Bronchial epithelial cell (primary cell): Measurements from ENCODE around the gene SPTBN4. TPM values are rescaled to one million over a fixed set of nuclear protein-coding genes. Genes with fewer than 3 reads are reported as not detected.
A peak's percentile ranks its signal among the peaks of the same experiment; 100 is the strongest.

ENCODE experiments used
- DNase-seq: peaks from one replicate; pipeline ENCODE4 v3.0.0-alpha.2; 2010; ENCODE audit warnings: low read depth
- FAIRE-seq: peaks from 2 replicates; lab custom pipeline; 2011; peaks lifted over from hg19 to GRCh38; lab: Jason Lieb, UNC
- H3K27me3 ChIP-seq: 2 replicates; pipeline ENCODE4 v1.5.1; 2011; ENCODE audit warnings: low read length; ENCODE audit not compliant: control insufficient read depth, insufficient read depth
- H3K36me3 ChIP-seq: 2 replicates; pipeline ENCODE4 v1.5.1; 2011; ENCODE audit warnings: low read length; ENCODE audit not compliant: control insufficient read depth, insufficient read depth
- H3K4me3 ChIP-seq: 2 replicates; pipeline ENCODE4 v1.5.1; 2011; ENCODE audit warnings: mild to moderate bottlenecking, low read depth, low read length, control low read depth
- total RNA-seq: library from RNA; depleted of rRNA; stranded (reverse); fragments of >200 nt; gene quantifications from 2 replicates; pipeline ENCODE4 v1.2.1, GENCODE V29; 2014
- TF ChIP-seq, protein P1 (sequence below): IDR thresholded peaks from 2 replicates; pipeline ENCODE4 v1.5.1; 2011; ENCODE audit warnings: mild to moderate bottlenecking, moderate library complexity, low read length, control low read depth, inconsistent platforms; ENCODE audit not compliant: insufficient read depth, severe bottlenecking

SPTBN4 gene
- total RNA-seq, 1 donor from 2014 or later: 0.53 TPM

DNA sequence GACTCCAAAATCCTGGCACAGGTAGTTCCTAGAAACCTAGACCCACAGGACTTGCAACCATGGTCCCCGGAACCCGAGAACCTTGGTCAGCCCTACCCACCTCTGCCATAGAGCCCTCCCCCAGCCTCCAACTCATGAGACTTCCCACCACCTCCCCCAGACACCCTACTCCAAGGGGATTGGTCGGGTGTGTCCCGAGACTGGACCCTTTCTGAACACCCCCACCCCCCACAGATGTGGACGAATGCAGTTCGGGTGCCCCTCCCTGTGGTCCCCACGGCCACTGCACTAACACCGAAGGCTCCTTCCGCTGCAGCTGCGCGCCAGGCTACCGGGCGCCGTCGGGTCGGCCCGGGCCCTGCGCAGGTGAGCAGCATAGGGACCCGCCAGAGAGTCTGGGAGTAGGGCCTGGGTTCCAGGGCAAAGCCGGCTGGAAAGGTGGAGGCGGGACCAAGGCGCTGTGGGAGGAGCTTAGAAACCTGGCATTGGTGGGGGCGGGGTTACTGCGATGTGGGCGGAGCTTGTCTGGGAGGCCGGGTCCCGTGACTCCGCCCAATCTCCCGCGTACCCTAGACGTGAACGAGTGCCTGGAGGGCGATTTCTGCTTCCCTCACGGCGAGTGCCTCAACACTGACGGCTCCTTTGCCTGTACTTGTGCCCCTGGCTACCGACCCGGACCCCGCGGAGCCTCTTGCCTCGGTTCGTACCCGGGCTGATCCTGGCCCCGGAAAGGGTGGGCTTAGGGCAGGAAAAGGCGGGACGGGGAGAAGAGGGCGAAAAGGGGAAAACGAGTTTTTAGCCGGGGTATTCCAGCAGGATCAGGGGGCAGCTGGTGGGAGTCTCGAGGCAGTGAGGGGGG is 146.3 kb downstream of the SPTBN4 start:
- DNase-seq (peak; percentile 29), FAIRE-seq (no peak)
- TF ChIP-seq, protein P1, sequence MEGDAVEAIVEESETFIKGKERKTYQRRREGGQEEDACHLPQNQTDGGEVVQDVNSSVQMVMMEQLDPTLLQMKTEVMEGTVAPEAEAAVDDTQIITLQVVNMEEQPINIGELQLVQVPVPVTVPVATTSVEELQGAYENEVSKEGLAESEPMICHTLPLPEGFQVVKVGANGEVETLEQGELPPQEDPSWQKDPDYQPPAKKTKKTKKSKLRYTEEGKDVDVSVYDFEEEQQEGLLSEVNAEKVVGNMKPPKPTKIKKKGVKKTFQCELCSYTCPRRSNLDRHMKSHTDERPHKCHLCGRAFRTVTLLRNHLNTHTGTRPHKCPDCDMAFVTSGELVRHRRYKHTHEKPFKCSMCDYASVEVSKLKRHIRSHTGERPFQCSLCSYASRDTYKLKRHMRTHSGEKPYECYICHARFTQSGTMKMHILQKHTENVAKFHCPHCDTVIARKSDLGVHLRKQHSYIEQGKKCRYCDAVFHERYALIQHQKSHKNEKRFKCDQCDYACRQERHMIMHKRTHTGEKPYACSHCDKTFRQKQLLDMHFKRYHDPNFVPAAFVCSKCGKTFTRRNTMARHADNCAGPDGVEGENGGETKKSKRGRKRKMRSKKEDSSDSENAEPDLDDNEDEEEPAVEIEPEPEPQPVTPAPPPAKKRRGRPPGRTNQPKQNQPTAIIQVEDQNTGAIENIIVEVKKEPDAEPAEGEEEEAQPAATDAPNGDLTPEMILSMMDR: no peak
- peaks cover 5% of the 10 kb centered on the region for H3K36me3 ChIP-seq
- no peaks in the 10 kb centered on the region for H3K27me3 ChIP-seq
- H3K4me3 ChIP-seq: peak overlapping the region; percentile 75

DNA sequence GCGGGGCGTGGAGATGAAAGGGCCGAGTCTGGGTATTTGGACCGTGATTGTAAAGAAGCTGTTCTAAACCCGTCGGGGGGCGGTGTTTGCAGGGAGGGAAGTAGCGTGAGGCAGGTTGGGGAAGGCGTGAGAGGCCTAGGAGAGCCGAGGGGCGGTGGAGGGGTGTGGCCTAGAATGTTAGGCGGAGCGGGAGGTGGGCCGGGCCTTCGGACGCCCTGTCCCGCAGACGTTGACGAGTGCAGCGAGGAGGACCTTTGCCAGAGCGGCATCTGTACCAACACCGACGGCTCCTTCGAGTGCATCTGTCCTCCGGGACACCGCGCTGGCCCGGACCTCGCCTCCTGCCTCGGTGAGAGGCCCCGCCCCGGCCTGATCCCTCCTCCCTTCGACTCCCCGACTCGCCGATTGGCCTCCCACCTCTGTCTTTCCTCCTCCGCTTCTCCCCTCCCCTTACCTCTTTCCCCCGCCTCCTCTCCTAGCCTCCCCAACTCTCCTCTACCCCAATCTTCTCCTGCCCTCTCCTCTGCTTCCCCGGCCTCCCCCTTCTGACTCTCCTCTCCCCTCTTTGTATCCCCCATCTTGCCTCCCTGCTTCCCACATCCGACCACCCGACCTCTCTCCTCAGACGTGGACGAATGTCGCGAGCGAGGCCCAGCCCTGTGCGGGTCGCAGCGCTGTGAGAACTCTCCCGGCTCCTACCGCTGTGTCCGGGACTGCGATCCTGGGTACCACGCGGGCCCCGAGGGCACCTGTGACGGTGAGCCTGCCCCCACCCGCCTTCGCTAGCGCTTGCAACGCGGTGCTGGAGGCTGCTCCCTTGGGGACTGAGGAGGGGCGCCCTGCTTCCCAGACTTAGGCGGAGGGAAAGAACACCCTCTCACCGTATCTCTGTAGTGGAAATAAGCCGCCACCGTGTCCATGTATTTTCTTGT is 147.2 kb downstream of the SPTBN4 start:
- Histone ChIP-seq H3K27me3 (no peaks in the 10 kb centered on the region), H3K4me3 (peak overlapping the region; percentile 75), H3K36me3 (peaks cover 8% of the 10 kb centered on the region)
- TF ChIP-seq, protein P1: no peak
- peak; percentile 73 for DNase-seq
- FAIRE-seq: no peak

DNA sequence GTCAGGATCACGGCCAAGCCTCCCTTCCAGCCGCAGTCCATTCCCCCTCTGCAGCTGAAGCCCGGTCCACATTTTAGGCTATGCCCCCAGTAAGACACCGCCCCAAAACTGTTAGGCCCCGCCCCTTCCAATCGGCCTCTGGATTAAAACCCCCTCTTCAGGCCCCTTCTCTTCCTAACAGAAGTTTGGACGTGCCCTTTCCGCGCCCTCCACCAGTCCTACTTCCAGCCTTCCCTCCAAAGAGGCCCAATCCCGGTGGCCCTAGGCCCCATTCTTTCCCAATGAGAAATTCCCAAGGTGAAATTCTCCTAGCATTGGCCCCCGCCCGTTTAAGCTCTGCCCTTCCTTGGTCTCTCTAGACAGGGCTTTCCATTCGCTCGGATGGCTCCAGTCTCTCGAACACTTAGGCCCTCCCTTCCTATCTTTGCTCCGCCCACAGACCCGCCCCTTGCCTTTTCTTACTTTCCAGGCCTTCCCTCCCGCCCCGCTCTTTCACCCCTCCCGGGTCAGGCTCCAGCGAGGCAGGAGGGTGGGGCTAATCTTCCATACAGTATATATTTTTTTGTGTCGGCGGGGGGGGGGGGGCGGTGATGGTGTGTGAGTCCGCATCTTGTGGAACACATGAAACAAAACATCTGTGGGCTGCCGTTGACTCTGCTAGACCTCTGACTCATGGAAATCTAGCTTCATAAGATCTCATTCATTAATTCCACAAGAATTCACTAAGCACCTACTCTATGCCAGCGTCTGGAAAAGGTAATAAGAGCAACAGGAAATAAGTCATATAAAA is 148.0 kb downstream of the SPTBN4 start:
- Histone ChIP-seq H3K4me3 (peak overlapping the region; percentile 75), H3K36me3 (peaks cover 15% of the 10 kb centered on the region), H3K27me3 (no peaks in the 10 kb centered on the region)
- DNase-seq: peak; percentile 98
- TF ChIP-seq, protein P1: no peak
- no peak for FAIRE-seq

DNA sequence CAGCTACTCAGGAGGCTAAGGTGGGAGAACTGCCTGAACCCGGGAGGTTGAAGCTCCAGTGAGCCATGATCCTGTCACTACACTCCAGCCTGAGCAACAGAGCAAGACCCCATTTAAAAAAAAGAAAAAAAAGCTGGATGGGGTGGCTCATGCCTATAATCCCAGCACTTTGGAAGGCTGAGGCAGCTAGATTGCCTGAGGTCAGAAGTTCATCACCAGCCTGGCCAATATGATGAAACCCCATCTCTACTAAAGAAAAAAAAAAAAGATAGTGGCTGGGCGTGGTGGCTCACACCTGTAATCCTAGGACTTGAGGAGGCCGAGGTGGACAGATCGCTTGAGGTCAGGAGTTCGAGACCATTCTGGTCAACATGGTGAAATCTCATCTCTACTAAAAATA is 149.4 kb downstream of the SPTBN4 start:
- H3K4me3 ChIP-seq: no peak overlapping the region
- H3K27me3 ChIP-seq: no peaks in the 10 kb centered on the region
- FAIRE-seq (no peak), DNase-seq (no peak)
- TF ChIP-seq, protein P1: no peak
- H3K36me3 ChIP-seq: peaks cover 19% of the 10 kb centered on the region

DNA sequence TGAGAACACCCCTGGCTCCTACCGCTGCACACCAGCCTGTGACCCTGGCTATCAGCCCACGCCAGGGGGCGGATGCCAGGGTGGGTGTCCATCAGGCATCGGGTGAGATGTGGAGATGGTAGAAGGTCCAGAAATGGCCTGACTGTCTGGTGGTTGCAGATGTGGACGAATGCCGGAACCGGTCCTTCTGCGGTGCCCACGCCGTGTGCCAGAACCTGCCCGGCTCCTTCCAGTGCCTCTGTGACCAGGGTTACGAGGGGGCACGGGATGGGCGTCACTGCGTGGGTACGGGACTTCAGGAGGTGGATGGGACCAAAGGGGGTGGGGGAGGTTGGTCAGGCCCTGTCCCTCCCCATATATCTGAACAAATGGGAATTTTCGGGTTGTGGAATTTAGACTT is 150.1 kb downstream of the SPTBN4 start:
- Histone ChIP-seq H3K27me3 (no peaks in the 10 kb centered on the region), H3K36me3 (peaks cover 22% of the 10 kb centered on the region), H3K4me3 (no peak overlapping the region)

More for the DNA sequence above, 150.1 kb downstream of the SPTBN4 start:
- TF ChIP-seq, protein P1: no peak
- DNase-seq (no peak), FAIRE-seq (no peak)
